ENCODE data around the gene SMURF2.

- TF ChIP-seq CTCF (conservative IDR thresholded peaks at IDR 0.05; ENCODE audit: low read depth, low read length), result no peak
- no peak for TF ChIP-seq EZH2 (IDR thresholded peaks at IDR 0.05; ENCODE audit: borderline replicate concordance, low read depth, low read length, poor library complexity, severe bottlenecking)
These were observed 164.5 kb downstream of the SMURF2 start for GRCh38 chr17:64497565-64498035.

All from A673 (cell line).